Stimulated activated CD8-positive, alpha-beta memory T cell treated with anti-CD3 and anti-CD28 coated beads, Interleukin-12 subunit alpha, Interleukin-12 subunit beta, amount 100 ng/mL, for 24 hours (primary cell): ENCODE results near the gene MBLAC2.

Source experiments
- DNase-seq: peaks from one replicate; pipeline ENCODE4 v3.0.0-alpha.2; 2020; ENCODE audit errors: extremely low read depth

MBLAC2 gene

DNA sequence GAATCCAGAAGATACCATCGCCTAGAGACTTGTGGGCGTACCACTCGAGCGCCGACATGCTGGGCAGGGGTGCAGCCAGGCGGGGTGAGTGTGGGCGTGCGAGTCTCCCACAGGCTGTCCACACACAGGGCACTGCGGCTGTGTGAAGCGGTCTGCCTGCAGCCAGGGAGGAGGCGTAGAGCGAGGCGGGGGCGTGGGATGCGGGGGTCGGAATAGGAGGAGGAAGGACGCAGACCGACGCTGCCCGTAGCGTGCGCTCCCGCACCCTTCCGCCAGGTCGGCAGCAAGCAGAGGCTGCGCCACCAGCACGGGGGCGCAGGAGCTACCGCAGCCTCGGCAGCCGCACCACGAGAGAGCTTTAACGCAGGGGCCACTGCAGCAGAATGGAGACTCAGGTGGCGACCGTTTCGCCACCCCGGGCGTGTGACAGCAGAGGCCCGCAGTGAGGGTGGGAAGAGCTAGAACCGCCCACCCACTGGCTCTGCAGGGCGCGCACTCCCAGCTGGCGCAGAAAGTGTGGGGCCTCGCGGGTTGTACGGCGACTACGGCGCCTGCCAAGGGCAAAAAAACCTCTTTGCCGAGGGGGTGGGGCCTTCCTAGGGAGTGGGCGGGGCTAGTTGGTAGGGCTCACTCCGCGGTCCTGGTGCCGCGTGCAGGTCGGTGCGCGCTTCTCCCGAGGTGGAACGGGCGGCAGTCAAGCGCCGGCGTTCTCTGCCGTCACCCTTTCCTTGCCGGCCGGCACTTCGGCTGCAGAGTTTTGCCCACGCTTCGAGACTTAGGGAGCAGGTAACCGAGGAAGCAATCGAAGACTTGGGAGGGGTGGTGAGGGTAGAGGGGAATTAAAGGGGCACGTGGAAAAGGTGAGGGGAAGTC is at the start of gene MBLAC2, which contains the start of gene POLR3G:
Gene MBLAC2 (minus strand): TSS at position 537 of the 873 bp plus-strand sequence. CDS start 479 bp downstream, at position 58.
Gene POLR3G (plus strand): TSS at position 630 of the 873 bp plus-strand sequence. CDS start 10,704 bp downstream, outside the sequence.
- peak; percentile 87 for DNase-seq

DNA sequence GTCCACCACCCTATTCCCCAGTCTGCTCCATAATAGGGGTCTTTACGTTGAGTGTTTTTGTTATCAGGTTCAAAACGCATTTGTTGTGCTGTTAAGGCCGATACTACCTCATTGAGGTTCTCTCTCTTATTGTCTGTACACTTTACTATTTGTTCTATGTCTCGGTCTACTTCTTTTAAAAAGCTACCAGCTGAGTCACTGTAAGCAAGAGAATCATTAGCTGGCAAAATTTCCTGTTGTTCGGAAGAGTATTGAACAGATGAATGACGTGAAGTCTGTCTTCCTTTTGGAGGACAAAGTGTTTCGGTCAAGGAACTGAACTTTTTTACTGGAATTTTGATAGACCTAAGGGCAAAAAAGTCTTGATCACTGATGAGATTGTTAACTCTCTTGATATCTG is 44.5 kb upstream of the MBLAC2 start:
- no peak for DNase-seq

DNA sequence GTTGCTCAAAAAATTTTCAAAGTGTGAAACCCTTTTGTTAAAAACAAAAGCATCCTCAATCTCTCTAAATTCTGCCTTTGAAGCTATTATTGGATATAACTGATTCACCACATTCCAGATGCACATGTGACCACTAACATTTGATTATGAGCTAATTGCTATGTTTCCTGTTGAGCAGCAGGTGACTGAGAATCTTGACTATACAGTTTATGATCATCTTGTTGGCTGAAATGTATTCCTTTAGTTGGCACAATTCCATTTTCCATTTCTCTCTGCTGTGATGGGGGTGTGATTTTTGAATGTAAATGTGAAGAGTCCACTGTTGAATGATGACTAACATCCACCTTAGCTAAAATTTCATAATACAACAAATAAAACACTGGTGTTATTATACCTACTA is 44.1 kb upstream of the MBLAC2 start:
- DNase-seq: no peak

DNA sequence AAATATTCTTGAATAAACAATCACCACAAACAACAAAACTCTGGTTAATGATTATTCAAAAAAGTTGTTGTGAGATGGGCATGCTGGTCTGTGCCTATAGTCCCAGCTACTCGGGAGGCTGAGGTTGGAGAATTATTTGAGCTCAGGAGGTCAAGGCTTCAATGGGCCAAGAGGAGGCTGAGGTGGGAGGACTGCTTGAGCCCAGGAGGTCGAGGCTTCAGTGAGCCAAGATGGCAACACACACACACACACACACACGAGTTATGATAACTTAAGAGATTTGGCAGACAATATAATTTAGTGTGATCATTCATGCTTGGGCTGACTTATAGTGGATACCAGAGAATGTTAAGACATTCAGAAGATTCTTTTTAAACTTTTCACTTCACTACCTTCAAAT is 39.9 kb upstream of the MBLAC2 start:
- DNase-seq: no peak

DNA sequence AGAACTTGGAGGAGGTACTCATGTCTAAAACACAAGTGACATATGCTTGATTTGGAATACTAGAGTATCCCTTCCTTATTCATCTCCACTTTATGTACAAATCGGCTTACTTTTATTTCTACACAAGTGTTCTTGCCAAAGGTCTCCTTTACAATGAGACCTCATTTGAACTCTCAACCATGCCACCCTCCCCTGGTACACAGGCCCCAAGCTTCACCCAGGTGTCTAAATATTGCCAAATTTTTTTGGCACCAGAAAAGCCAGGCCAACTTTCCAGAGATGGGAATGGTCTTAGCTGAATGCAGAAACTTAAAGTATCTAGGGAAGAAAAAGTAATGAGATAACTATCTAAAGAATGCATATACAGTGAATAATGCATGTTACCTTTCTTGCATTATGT is 35.9 kb upstream of the MBLAC2 start:
- no peak for DNase-seq

DNA sequence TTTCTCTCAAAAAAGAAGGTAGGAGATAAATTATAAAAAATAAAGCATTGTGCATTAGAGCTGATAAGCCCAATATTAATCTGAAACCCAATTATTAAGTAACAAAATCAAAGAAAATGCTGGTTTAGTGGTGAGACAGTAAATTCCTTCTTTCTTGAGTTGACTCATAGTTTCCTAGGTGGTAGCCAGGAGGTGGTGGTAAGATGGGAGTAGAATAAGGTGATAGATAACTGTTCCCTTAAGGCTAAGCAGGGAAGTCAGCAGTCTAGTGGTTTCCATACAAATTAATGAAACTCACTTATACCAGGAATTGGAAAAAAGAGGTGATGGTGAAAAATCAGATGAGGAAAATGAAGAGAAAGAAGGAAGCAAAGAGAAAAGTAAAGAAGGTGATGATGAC is 31.6 kb upstream of the MBLAC2 start:
- no peak for DNase-seq

DNA sequence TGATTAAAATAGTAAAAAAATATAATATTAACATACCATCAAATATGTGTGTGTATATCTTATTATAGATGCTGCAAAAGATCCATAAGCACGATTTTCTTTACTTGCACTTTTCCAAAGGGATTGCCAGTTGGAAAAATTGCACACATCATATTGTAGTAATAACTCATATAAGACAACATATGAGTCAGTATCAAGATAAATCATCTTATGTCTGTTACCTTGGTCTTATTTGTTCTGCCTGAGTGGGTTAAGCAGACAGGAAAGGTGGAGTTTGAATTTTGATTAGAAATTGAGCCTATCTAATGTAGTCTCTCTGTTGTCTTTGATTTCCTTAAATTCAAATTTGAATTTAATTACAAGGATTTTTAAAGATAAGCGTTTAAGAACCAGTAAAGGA is 30.2 kb upstream of the MBLAC2 start:
- no peak for DNase-seq

DNA sequence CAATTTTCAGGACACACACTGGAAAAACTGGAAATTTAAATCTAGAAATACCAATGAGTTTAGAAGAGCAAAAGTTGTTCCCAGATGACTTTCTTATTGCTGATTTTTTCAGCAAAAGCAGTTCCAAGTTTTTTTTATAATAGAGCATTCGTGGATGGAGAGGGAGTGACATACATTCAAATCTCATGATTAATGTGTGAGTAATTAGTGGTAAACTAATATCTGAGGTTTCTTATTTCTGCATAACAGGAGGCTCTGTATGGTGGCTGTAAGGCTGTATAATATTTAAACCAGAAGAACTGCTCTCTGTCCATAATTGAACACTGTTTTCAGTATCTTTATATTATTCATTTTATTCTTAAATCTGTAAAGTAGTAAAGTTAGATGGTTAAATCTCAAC is 29.0 kb upstream of the MBLAC2 start:
- no peak for DNase-seq

DNA sequence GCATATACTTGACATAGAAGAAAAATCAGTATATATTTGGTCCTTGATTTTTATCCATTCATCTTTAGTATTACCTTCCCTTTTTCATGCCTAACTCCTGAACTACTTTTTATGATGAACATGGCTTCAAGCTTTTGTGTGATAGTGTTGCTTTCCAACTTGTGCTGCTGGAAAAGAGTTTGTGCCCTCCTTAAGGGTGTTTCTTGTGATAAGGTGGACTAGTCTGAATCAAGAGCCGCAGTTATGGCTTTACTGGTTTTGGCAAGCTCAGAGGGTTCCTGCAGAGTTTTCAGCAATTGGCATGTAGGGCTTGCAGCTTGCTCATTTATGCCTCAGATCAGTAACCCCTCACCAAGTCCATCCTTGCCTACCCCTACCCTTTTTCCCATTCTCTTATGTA is 20.6 kb upstream of the MBLAC2 start:
- no peak for DNase-seq

DNA sequence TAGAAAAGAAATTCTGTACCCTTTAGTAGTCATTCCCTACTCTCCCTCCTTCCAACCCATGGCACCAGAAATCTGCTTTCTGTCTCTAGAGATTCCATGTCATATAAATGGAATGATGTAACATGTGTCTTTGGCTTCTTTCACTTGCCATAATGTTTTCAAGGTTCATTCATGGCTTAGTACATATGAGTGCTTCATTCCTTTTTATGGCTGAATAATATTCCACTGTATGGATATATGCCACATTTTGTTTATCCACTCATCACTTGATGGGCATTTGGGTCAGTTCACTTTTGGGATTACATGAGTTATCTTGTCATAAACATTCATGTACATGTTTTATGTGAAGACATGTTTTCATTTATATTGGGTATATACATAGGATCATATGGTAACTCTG is 19.5 kb upstream of the MBLAC2 start:
- DNase-seq: no peak

DNA sequence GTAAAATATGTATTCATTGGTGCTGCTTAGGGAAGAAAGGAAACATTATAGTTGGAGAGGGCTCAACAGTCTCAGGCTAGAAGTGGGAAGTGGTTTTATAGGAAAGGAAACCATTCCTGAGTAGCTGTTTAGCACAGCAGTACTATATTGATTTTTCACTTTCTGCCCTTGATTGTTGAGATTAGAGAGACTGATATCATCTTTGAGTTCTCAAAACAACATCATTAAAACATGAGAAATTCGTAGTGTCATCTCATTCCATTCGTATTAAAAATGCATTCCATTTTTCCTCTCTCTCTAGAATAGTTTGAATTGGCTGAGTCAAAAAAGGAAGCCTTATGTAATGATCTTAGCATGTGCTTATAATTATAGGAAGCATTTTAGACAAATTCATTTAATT is 14.2 kb upstream of the MBLAC2 start:
- DNase-seq: no peak

DNA sequence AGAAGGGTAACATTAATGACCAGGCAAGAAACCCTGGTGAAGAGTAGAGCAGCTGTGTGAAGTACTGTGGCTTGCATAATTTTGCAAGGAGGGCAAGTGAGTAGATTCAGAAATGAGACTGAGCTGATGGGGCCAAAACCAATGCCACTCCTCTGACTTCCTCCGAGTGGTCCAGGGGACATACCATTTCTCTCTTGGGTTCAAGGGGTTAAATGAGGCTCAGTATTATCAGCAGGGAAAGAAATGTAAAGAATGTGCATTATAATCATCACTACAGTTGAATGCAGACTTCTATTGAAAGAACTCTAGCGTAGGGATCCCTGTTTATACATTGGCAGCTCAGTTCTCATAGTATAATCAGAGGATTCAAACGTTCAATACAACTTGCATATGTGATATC is 10.0 kb upstream of the MBLAC2 start:
- DNase-seq: no peak

DNA sequence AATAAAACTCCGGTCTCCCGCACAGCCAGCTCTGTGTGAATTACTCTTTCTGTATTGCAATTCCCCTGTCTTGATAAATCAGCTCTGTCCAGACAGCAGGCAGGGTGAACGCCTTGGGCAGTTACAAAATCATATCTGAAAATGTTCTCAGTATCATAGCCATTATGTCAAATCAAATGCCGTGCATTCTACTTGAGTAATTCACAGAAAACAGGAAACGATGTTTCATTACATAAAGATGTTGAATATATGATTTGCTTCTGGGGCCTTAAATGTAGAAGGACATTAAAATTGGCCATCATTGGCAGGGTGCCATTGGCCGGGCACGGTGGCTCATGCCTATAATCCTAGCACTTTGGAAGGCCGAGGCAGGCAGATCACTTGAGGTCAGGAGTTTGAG is 8.6 kb upstream of the MBLAC2 start:
- DNase-seq: no peak

DNA sequence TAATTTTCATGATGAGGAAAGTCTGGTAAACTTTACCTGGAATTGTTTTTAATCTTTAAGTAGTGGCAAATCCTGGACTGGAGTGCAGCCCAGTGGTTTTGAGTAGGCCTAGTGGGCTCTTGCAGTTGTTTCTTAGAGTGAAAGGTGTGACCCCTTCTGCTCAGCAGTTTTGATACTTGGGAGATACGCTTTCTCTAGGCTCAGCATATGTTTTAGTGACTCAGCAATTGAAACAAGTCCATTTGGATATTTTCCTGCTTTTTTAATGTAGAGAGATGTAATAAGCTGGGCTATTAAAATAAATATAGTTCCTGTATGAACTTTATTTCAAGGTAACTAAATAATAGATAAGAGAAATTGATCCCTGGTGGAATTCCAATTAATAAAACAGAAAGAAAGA is 6.1 kb upstream of the MBLAC2 start:
- DNase-seq: no peak

DNA sequence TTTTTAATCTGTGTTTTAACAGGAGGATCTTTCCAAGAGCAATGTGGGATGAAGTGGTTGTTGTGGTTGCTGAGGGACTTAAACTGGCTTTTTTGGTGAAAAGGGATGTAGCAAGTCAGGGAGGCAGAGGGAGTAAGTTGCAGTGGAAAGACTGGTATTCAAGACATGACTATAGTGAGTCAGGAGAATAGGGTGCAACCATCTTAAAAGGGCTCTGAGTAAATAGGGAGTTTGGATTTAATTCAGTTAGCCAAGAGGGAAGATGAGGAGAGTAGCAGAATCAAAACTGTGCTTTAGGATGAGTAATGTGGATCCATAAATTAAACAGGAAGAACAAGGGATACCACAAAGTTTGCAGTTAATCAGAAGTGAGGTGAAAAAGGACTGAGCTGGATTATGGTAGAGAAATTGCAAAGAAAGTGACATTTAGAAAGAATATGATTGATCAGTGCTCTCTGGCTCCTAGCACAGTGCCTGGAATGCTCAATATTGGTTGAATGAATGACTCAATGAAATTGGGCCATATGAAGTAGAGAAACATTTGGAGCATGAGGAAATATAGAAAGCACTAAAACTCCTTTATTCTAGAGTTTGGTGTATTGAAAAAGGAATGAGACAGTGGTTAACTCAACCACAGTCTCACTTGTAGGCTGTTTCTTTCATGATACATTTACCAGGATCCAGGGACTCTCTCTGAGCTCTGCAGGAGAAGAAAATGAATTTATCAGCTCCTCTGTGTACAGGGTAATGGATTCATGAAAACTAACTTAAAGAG is 5.2 kb upstream of the MBLAC2 start:
- no peak for DNase-seq

DNA sequence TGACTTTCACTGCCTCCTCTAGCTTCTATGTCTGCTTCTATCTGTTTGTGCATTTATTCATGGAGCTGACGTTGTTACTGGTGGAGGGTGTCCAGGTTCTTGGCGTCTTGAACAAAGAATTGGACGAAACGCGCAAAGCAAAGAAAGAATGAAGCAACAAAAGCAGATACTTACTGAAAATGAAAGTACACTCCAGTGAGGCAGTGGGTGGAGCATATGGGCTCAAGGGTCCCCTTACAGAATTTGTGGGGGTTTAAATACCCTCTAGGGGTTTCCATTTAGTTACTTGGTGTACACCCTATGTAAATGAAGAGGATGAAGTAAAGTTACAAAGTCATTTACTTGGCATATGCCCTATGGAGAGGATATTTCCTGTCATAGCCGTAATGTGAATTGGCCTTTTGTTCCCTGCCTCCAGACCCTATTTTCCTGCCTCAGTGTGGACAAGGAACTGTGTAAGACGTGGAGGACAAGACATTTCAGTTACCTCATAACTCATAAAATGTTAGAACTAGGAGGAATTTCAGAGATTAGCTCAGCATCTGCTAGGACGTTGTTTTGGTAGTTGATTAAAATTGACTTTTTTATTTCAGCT is 3.1 kb upstream of the MBLAC2 start:
- no peak for DNase-seq

DNA sequence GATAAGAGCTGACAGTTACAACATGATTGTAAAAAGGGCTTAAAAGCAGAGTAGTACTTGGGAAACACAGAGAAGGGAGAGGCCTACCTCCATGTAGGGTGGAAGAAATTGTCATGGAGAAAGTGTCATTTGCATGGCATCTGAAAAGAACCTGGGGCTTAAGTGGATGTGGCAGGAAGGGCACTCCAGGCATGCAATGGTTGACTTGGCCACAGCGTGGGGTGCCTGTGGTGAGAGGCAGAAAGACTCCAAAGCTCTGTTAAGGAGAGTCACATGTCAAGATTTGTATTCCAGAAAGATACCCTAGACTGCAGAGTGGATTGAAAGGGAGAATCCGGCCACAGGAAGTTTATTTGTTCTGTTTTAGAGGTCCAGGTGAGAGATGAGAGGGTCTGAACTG is 2.5 kb upstream of the MBLAC2 start:
- no peak for DNase-seq

DNA sequence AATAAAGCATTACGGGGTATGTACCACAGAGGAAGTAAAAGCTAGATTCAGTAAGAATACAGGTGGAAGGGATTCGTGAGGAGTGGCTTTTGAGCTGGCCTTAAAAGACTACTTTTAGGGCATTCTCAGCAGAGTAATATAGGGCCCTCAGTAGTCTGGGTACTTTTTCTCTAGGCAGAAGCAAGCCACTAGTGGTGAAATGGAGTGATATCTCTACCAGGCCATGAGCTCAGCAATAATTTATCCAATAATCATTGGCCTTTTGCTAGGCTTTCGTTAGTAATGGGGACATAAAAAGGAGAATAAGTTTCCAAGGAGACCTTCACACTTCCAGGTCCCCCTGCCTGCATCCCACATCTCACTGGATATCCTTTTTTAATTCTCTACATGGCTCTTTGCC is 1.8 kb upstream of the MBLAC2 start:
- DNase-seq: no peak

DNA sequence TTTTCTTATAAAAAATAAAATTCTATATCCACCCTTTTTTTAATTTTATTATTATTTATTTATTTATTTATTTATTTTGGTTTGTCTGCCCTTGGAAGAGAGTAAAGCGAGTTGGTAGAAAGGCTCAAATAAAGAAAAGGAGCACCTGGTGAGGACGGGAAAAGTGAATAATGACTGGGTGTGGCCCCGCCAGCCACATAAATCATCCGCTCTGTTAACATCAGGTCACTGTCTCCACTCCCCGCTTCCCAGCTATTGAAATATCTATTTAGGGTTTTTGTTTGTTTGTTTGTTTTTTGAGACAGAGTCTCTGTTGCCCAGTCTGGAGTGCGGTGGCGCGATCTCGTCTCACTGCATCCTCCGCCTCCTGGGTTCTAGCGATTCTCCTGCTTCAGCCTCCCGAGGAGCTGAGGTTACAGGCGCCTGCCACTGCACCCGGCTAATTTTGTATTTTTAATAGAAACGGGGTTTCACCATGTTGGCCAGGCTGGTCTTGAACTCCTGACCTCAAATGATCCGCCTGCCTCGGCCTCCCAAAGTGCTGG is 937 bp upstream of the MBLAC2 start:
- no peak for DNase-seq

DNA sequence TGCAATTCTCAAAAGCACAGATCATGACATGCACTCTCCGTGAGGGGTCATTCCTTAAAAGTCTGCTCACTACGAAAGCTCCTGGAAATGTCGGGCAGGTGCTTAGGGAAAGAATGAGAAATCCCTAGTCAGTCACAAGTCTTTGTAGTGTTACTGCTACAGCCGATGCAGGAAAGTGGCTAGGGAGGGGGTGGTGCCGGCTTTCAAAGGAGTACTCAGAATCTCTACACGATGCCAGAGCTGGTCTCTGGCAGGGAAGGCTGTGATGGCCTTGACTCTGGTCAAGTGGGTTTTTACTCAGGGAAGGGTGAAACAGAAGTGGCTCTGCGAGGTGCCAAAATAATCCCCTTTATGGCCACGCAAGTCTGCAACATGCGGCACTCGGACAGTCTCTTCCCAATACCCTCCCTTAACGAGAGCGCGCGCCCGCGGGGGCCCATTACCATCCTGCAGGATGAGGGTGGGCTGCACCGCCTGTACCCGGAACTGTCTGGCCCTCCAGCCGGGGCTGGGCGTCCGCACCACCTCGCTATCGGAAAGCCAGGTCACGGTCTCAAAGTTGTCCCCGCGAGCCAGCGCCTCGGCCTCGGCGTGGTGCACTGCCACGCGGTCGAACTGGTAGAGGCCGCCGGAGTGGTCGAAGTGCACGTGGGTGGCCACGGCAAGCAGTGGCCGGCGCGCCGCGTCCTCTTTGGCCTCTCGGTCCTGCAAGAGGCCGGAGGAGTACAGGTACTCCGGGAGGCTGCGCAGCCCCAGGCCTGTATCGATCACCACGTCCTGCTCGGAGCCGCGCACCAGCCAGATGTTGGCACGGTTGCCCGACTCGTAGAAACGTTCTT is 956 bp downstream of the MBLAC2 start:
- no peak for DNase-seq

DNA sequence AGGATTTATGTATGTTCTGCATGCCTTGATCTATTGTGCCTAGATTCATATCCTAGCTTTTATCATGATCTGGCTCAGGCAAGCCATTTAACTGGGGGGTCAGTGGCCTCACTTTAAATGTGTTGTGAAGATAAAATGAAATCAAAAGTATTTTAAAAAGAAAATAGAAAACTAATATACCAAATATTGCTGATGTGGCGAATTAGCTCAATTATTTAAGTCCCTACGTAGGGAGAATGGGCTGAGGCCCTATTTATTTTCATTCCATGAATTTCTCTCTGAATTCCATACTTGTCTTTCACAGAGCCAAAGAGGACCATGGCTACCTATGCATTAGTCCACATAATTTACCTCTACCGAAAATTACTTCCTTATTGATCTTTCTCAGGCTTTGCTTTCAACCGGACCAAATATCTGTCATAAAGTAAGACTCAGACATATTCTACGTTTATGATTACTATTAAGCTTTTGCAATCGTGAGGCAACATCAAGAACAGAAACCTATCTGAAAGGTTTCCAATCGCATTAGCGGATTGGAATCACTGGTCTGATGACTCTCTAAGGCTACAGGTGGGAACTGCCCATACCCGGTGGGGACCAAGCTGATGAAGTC is 1.7 kb downstream of the MBLAC2 start:
- DNase-seq: no peak
